DOHH2 (cell line): ENCODE measurements around the gene ALKAL2.
A peak's percentile ranks its signal among the peaks of the same experiment; 100 is the strongest.

ENCODE experiments used
- H3F3A ChIP-seq: fragments of 200-600 bp; sonication (generic), shearing (Covaris generic); 2 replicates; pipeline ENCODE4 v1.6.0; 2016; ENCODE audit warnings: antibody characterized with exemption, mild to moderate bottlenecking; ENCODE audit not compliant: control insufficient read depth, insufficient read depth
- H3K27ac ChIP-seq: fragments of 200-600 bp; sonication (generic); 2 replicates; pipeline ENCODE4 v1.5.1; 2014; ENCODE audit warnings: low read depth, mild to moderate bottlenecking, low read length, moderate library complexity
- H3K27me3 ChIP-seq: fragments of 200-600 bp; sonication (generic); 2 replicates; pipeline ENCODE4 v1.6.1; 2014; ENCODE audit warnings: mild to moderate bottlenecking, low read length, mixed read lengths; ENCODE audit not compliant: control insufficient read depth
- H3K36me3 ChIP-seq: fragments of 200-600 bp; sonication (generic); 2 replicates; pipeline ENCODE4 v1.6.1; 2014; ENCODE audit warnings: mild to moderate bottlenecking, low read length, moderate library complexity, mixed read lengths; ENCODE audit not compliant: control insufficient read depth
- H3K4me1 ChIP-seq: fragments of 200-600 bp; sonication (generic); 2 replicates; pipeline ENCODE4 v1.6.1; 2014; ENCODE audit warnings: mild to moderate bottlenecking, low read length, mixed read lengths; ENCODE audit not compliant: control insufficient read depth
- H3K4me2 ChIP-seq: fragments of 200-600 bp; sonication (generic); 2 replicates; pipeline ENCODE4 v1.6.0; 2014; ENCODE audit warnings: mild to moderate bottlenecking, low read length, moderate library complexity
- H3K4me3 ChIP-seq: fragments of 200-600 bp; sonication (generic); 2 replicates; pipeline ENCODE4 v1.5.1; 2014; ENCODE audit warnings: mild to moderate bottlenecking, low read length, mixed read lengths
- H3K79me2 ChIP-seq: fragments of 200-600 bp; sonication (generic); 2 replicates; pipeline ENCODE4 v1.6.1; 2014; ENCODE audit warnings: mild to moderate bottlenecking, low read length, mixed read lengths; ENCODE audit not compliant: control insufficient read depth
- H3K9me2 ChIP-seq: fragments of 200-600 bp; sonication (generic); replicated peaks from 2 replicates; pipeline ENCODE4 v1.6.1; 2014; ENCODE audit warnings: mild to moderate bottlenecking, low read length, mixed read lengths; ENCODE audit not compliant: control insufficient read depth
- H3K9me3 ChIP-seq: fragments of 200-600 bp; sonication (generic); 2 replicates; pipeline ENCODE4 v1.6.1; 2014; ENCODE audit warnings: antibody characterized with exemption, low read length, mixed read lengths; ENCODE audit not compliant: control insufficient read depth, insufficient read depth
- H4K20me1 ChIP-seq: fragments of 200-600 bp; sonication (generic); 2 replicates; pipeline ENCODE4 v1.6.0; 2014; ENCODE audit warnings: low read depth, mild to moderate bottlenecking, antibody characterized with exemption, low read length, moderate library complexity; ENCODE audit not compliant: control insufficient read depth, insufficient read depth
- CTCF ChIP-seq: fragments of 200-600 bp; sonication (generic); IDR thresholded peaks from one replicate; pipeline ENCODE4 v1.5.1; 2014; ENCODE audit warnings: antibody characterized with exemption, mild to moderate bottlenecking, low read depth, low read length; ENCODE audit not compliant: poor library complexity, severe bottlenecking
- EZH2phosphoT487 ChIP-seq: fragments of 200-600 bp; sonication (generic); IDR thresholded peaks from 2 replicates; pipeline ENCODE4 v1.6.1; 2017; ENCODE audit warnings: borderline replicate concordance, mild to moderate bottlenecking, antibody characterized with exemption, low read length, moderate library complexity, mixed read lengths

The ALKAL2 gene

GRCh38 chr2:290090-290722, 2.3 kb upstream of the ALKAL2 start:
- Histone ChIP-seq H4K20me1 (no peaks in the 10 kb centered on the region), H3K9me2 (no peaks in the 10 kb centered on the region), H3F3A (0 out of 2 replicates have a peak, but pooled peaks cover 2% of the 10 kb centered on the region), H3K79me2 (no peaks in the 10 kb centered on the region), H3K4me3 (no peak overlapping the region), H3K4me2 (peak overlapping the region; percentile 31; the same call in 1 of the 2 replicates), H3K27me3 (peaks cover 19% of the 10 kb centered on the region), H3K9me3 (no peaks in the 10 kb centered on the region), H3K4me1 (no peaks in the 10 kb centered on the region), H3K27ac (no peak overlapping the region), H3K36me3 (no peaks in the 10 kb centered on the region)
- peak; percentile 32 for TF ChIP-seq CTCF
- no peak for TF ChIP-seq EZH2phosphoT487

GRCh38 chr2:289362-290089, 1.6 kb upstream of the ALKAL2 start:
- no peak for TF ChIP-seq CTCF
- no peak; the same call in 1 of the 2 replicates for TF ChIP-seq EZH2phosphoT487
- no peaks in the 10 kb centered on the region for H3K79me2 ChIP-seq
- no peaks in the 10 kb centered on the region for H3K9me2 ChIP-seq
- H3K36me3 ChIP-seq = no peaks in the 10 kb centered on the region
- no peaks in the 10 kb centered on the region for H3K4me1 ChIP-seq
- no peak overlapping the region for H3K27ac ChIP-seq
- no peak overlapping the region for H3K4me3 ChIP-seq
- H3K27me3 ChIP-seq = peaks cover 19% of the 10 kb centered on the region
- H3K9me3 ChIP-seq = no peaks in the 10 kb centered on the region
- H4K20me1 ChIP-seq = no peaks in the 10 kb centered on the region
- H3F3A ChIP-seq = 0 out of 2 replicates have a peak, but pooled peaks cover 2% of the 10 kb centered on the region
- peak overlapping the region; percentile 31; the same call in 1 of the 2 replicates for H3K4me2 ChIP-seq

- H3K36me3 ChIP-seq = no peaks in the 10 kb centered on the region
- H3F3A ChIP-seq = 0 out of 2 replicates have a peak, but pooled peaks cover 2% of the 10 kb centered on the region
- no peak for TF ChIP-seq EZH2phosphoT487
- TF ChIP-seq CTCF = no peak
- peak overlapping the region; percentile 31; the same call in 1 of the 2 replicates for H3K4me2 ChIP-seq
- H4K20me1 ChIP-seq = no peaks in the 10 kb centered on the region
- H3K27me3 ChIP-seq = peaks cover 19% of the 10 kb centered on the region
- no peaks in the 10 kb centered on the region for H3K9me3 ChIP-seq
- H3K79me2 ChIP-seq = no peaks in the 10 kb centered on the region
- H3K27ac ChIP-seq = no peak overlapping the region
- H3K4me3 ChIP-seq = no peak overlapping the region
- H3K9me2 ChIP-seq = no peaks in the 10 kb centered on the region
- H3K4me1 ChIP-seq = no peaks in the 10 kb centered on the region
Observed at GRCh38 chr2:288758-289361, 969 bp upstream of the ALKAL2 start.
